Activated CD4-positive, alpha-beta T cell treated with anti-CD3 and anti-CD28 coated beads, Interleukin-2, amount 50 U/mL, for 16 hours (primary cell): Measurements from ENCODE around the gene SNX20.

Source experiments
- DNase-seq: peaks from one replicate; pipeline ENCODE4 v3.0.0-alpha.2; 2020

Gene SNX20

DNA sequence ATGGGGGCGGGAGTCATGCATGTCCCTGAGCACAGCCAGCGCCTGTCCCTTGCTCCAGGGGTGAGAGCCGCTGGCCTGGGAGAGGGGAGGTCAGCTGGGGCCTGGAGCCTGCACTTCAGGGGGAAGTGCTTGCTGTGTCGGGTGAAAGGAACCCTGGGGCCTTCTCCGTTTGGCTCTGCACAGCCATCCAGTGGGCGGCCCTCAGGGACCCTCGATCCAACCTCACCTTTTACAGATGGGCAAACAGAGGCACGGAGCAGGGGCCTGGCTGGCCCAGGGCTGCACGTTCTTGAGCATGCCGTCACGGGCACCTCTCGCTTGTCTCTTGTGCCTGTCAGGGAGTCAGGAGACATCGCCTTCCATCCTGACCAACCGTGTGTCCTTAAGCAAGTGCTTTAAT is 1.8 kb downstream of the SNX20 start:
- no peak for DNase-seq

DNA sequence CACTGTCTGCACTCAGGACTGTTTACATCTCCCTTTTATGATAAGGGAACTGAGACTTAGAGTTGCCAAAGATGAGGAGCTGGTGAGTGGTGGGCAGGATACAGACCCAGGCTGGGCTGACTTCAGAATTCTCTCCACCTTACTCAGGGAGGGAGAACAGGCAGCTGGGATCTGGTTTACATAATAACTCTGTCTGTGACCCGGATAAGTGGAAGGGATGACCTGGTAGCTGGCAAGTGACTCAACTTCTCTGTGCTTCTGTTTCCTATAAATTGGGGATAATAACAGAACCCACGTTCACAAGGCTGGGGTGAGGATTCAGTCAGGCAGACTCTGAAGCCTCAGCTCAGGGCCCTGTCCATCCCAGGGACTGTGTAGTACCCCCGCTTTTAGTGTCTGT is 2.6 kb downstream of the SNX20 start:
- DNase-seq: no peak

DNA sequence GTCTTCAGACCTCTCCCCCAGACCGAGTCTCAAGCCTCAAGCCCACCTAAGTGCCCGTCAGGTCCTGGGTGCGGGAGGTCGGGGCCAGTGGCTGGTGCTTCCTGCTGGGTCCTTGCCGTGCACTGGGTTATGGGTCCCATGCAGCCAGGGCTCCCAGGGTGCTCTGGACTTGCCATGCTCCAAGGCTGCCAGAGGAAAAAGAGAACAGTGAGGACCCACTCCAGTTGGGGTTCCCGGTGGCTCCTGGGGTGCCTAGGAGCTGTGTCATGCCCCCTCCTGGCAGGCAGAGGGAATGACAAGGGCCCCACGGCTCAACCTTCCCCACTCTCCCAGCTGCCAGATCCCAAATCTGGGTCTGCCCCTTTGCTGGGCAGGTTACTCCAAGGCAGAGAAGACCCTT is 3.8 kb downstream of the SNX20 start:
- DNase-seq: no peak

DNA sequence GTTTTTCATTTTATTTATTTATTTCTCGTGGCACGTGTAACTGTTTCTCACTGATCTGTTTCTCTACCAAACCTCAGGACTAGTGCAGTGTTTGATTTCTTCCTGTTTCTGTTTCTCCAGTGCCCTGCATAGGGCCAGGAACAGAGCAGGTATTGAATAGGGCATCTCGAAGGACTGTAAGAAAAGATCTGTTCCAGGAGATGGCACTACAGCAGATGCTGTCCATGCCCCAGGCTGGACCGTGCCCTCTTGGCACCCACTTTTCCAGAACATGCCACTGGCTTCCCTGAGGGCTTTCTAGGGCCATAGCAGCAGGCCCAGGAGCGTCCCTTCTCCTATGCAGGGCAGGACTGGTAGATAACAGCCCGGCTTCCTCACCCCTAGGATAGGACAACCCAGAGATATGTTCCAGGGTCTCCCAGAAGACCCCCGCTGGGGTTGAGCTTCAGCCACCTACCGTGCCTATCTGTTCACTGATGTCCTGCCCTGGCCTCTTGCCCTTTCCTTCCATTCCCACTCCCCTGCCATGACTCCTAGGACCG is 4.4 kb downstream of the SNX20 start:
- no peak for DNase-seq

DNA sequence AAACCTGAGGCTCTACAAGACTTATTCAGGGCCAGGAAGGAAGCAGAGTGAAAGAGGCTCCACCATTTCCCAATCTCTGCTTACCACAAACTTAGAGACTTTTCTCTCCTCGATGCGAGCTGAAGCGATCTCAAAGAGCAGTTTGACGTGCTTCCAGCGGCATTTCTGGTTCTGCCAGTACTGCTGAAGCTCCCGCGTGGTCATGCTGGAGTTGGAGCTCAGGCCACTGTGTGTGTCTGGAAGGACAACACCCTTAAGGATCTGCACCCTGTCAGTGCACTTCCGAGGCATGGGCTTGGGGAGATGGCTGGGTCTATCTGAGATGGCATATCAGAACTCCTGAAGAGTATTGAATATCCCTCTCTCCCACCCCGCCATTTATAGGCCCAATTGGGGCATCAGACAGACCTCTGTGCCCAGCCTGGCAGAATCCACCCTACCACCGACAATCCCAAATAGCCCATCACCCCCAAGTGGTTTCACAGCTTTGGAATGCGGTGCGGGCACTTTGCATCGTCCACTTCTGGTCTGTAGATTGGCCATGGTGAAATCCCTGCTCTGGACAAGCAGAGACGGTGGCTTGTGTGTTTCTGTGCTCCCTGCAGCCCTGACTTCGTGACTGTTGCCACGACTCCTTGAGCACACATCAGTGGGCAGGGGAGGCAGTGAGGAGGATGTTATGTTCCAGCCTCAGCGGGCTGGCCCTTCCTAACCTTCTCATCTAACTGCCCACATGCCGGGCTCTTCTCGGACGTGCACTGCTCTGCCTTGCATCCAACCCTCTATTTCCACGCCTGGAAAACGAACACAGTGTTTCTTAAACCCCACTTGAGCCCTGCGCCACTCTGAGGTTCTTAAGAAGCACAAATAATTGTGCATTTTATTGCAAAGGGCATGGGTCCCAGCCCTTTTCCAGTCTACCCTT is 5.2 kb downstream of the SNX20 start:
- DNase-seq: no peak

DNA sequence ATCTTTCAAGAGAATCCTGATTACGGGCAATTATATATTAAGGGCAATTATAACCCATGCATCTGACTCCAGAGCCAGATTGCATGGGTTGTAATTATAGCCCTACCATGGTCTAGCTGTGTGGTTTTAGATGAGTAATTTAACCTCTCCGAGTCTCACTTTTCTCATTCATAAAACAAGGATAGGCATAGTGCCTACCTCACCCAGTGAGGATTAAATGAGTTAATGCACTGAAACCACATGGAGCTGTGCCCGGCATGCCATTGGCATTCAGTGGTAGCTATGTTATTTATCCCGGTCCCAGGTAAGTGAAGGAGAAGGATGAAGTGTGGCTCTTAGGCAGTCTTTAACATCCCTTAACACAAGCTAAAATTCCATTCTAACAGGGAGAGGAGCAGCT is 6.3 kb downstream of the SNX20 start:
- no peak for DNase-seq

DNA sequence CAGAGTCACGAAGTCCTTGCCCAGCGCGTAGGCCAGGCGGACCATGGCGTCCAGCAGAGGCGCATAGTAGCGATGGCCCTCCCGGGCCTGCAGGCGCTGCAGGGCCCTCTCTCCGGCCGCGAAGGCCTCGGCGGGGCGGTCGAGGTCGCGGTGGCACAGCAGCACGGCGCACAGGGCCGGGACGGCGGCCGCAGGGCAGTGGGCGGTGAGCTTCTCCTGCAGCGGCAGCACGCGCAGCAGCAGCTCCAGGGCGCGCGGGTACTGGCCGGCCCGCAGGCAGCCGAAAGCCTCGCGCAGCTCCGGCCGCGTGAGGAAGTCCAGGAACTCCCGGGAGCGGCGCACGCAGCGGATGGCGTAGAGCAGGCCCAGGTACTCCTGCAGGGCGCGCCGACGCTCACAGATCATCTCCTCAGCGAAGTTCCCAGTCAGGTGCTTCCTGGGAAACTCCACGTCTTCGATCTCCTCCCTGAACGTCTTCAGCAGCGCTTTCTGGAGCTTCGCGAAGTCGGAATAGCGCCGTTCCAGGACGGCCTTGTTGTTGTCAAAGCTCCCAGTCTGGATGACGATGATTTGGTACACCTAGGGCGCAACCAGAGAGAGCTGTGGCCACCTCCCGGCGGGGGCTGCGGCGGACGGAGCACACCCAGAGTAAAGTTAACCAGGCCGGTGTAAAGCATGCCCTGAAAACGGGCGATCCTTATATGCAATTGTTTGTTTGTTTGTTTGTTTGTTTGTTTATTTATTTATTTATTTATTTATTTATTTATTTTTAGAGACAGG is 7.4 kb downstream of the SNX20 start:
- no peak for DNase-seq

DNA sequence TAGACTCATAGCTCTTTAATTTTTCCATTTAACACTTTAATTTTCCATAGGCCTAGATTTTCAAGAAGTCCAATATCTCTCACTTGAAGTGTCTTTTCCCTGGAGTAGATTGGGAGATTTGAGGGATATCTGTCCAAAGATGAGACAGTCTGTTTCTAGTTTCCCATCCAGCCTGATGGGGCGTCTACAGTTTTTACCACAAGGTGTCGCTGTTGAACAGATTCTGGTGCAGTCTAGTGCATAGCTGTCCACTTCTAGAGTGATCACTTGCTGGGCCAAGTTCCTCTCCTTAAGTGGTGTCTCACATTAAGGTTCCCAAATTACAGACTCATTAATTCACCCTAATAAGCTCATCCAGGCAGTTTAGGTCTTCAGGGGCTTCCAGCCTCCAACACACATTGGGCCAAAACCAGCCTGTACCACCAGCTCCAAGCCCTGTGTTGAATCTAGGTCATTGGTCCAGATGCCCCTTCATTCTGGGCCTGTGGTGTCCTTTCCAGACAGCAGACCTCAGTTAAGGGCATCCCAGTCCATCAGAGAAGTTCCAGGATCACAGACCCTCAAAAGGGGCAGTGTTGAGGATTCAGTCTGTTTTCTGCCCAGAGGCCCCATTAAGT is 9.4 kb downstream of the SNX20 start:
- peak; percentile 58 for DNase-seq

DNA sequence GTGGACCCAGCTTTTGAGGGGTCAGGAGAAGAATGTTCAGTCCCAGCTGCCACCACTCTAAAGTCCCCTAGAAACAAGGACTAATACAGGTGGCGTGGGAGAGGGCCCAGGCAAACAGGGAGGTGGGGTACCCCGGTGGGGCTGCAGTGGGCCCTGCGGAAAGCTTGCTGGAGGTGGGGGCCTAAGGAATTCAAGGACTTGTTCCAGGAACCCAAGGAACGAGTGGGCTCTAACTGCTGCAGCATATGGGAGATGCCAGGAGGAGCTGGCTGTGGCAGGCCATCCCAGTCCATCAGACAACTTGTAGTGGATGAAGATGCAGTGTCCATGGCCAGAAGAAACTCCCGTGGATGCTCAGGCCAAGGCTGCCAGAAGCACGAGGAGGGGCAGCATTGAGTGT is 10.6 kb downstream of the SNX20 start:
- DNase-seq: no peak

DNA sequence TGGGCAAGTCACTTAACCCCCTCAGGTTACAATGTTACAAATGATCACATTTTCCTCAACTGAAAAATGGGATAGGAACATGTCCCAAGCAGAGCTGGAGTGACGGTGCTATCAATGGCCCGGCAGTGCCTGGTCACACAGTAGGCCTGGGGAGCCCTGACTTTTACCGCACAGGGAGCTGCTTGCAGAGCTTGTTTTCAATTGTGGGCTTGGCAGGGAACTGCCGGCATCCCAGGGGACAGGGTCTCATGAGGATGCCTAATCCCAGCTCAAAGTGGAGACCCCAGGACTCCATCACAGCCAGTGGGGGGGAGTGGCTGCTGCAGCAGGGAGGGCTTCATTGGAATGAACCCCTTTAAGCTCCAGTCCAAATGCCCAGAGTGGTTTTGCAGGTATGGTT is 11.4 kb downstream of the SNX20 start:
- DNase-seq: no peak

DNA sequence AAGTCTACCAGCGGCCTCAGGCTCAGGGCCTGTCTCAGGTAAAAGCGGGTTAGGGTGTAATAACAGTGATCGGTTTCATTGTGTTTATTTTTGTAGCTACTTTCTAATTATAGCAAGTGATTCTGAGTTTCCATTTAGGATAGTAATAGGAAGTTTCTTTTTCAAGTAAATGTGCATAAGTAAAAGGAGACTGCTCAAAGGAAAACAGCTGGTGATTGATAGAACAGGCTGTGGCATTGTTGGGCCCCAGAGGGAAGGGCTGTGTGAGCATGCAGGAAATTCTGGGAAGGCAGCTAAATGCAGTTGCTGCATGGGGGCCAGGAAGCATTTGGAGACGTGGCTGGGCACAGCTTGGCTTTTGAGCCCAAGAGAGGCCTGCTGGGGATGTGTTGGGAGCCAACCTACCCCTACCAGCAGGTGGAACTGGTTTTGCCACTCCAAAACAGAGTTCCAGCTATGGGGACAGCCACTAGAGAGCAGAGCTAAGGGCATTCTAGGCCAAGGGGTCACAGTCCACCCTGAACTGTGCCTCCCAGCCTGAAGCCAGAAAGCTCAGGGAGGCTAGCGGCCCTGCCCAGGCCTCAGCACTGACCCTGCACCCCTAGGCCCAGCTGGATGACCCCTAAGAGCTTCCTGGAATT is 12.6 kb downstream of the SNX20 start:
- DNase-seq: no peak

DNA sequence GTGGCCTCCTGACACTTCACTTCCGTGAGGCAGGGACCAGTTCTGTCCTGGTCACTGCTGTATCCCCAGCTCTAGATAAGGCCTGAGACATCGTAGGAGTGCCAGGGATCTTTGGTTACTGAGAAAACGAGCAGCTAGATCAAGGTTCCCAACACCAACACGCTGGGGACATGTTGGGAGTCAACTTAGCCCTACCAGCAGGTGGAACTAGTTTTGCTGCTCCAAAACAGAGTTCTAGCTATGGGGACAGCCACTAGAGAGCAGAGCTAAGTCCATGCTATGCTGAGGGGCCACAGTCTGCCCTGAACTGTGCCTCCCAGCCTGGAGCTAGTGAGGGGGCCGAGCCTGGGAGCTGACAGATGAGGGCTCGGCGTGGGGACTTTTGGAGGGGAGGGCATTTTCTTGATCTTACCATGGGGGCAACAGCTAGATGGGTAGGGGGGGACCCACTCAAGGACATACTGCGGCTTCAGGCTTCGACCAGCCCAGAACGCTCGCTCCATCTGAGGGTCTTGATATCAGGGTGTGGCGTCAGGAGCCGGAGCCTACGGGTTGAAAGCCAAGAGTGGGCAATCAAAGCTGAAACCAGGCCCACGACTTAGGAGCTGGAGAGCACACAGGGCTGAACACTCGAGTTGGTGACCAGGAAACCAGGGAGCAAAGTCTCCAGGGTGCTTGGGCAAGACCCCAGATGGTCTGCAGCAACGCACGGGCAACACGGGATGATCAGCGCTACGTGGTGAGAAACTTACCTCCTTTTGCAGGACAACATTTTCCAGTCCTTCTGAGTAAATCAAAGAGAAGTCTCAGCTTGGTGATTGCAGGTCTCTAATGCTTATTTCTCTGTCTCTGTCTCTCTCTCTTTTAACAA is 13.4 kb downstream of the SNX20 start:
- no peak for DNase-seq

DNA sequence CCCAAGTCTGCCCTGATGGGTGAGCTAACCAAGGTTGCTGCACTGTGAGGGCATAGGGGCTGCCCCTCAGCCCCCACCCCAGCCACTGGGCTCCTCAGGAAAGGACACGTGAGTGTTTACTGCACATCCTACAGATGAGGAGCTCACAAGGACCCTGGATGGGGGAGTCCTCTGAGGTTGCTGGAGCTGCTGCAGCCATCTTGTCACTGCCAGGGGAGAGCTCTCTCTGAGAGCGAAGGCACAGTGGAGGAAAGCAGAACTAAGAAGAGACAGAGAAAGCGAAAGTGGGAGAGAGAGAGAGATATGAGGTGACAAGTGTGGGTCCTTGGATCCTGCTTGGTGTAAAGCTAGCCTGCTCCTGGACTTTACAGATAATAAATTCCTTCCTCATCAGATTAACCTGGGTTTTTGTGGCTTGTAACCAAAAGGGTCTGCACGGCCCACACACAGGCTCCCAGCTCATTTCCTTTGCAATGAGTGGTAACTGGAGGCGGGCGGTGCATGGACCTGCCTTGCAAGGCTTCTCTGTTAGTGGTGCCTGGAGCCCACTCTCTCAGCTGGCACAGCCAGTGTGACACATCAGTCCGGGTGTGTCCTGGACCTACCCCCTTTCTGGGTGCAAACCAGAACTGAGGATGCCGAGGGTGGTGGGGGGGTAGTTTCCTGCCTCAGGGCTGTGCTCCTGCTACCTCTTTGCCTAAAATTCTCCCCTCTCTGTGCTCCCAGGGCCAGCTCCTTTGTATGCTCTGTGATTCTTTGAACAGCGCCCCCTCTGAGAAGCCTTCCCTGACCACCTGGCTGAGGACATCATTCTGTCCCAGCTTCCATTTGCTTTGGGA is 14.2 kb downstream of the SNX20 start:
- peak; percentile 64 for DNase-seq

DNA sequence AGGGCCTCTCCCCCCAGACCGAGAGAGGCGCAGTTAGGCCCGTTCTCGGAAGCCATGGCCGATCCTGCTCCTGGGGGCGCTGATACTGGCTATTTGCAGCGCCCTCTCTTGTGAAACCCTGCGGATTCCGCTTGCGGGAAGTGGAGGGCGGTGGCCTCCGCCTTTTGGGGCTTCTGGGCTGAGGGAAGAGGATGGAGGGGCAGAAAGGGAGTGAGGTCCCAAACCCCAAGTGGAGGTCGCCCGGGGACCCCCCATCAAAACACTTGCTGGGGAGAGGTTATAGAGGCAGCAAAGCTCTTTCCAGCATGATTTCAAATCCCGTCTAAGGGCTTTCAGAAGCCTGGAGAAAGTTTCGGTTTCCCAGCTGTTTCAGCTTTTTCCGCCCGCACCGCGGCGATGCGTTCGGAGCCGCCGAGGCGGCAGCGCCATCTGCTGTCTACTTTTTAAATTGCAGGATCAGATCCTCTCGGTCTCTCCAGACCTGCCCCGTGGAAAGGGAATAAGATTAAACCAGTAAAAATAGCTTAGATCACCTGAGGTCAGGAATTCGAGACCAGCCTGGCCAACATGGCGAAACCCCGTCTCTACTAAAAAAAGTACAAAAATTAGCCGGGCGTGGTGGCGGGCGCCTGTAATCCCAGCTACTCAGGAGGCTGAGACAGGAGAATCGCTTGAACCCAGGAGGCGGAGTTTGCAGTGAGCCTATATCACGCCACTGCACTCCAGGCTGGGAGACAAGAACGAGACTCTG is 15.8 kb downstream of the SNX20 start:
- DNase-seq: peak; percentile 82

DNA sequence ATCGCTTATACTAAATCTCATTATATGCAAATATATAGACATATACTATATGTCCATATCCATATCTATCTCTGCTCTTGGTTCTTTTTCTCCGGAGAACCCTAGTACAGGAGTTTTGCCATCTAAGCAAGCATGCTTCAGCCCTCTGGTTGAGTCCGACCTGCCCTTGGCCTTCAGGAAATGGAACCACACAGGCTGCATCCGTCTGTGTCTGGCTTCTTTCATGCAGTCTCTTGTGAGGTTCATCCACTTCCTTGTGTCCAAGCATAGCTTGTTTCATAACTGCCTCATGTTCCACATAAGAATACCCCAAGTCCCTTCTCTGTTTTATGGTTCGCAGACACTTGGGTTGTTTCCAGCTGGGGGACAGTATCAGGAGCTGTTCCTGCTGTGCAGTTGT is 16.8 kb downstream of the SNX20 start:
- DNase-seq: no peak

DNA sequence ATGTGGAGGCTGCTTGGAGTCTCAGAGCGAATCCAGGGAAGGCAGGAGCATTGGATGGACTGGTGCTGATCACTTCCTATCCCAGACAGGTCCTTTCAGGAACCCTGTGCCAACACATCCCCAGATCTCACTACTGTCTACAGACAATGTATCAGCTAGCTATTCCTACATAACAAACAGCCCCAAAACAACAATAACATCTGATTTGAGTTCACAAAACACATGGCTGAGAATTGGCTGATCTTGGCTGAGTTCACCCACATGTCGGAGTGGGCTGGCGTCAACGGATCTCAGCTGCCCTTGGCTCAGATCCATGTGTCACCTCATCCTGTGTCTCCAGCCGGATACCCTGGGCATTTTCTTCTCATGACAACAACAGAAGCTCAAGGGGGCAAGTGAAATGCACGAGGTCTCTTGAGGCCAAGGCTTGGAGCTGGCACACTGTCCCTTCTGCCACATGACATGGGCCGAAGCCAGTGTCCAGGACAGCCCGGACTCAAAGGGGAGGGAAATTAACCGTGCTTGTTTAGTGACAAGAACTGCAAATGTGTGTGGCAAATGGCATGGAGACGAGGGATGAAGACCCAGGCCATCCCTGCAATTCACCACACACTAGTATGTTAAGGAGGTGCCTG is 18.7 kb downstream of the SNX20 start:
- no peak for DNase-seq

DNA sequence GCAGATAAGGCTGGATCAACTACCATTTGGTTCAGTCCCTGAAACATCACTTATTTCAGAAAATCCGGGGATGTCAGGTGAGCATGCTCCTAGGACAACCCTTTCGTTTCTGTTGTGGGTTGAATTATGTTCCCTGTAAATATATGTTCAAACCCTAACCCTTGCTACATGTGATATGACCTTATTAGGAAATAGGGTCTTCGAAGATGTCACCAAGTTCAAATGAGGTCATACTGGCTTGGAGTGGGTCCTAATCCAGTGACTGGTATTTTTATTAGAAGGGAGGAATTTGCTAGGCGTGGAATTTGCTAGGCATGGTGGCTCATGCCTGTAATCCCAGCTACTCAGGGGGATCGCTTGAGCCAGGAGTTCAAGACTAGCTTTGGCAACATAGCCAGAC is 21.3 kb downstream of the SNX20 start:
- no peak for DNase-seq

DNA sequence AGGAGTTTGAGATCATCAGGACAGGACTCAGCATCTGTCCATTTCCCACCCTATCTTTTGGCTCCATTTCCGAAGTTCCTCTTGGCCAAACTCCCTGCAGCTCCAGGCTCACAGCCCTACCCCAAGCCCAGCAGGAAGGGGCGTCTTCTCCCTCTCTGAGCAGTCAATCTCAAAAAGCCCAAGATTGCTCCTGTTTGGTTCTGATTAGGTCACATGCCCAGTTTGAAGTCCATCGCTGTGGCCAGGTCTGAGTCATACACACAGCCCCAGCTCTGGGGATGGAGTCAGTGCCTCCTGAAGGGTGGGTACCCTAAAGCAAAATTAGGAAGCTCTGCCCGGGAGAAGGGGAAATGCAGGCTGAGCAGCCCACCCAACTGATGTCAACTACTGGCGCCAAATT is 23.9 kb downstream of the SNX20 start:
- no peak for DNase-seq

DNA sequence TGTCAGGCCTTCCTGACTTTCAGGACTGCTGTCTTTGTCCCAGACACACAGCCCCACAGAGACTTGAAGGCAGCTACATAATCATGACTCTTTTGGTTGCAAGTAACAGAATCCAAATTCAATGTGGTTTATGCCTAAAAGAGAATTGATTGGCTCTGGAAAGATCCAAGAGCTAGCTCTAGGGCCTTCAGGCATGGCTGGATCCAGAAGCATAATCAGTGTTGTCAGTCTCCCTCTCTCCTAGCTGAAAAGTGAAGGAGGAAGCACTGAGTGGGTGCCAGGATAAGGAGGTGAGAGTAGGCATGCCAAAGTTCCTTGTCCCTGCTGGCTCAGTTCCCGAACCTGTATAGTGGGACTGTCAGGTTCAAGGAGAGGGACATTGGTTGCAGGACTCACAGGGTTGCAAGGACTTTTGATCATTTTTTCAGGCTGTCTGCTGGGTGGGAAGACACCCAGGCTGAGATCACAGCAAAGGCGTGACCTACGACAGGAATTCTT is 25.5 kb downstream of the SNX20 start:
- no peak for DNase-seq
